NCI-H2227 treated with DMSO at 0.1 percent for 48 hours (cell line): ENCODE results near the gene DENND4B.
"Not testable (repeated sequence)": the region's sequence is repeated elsewhere in the genome, so short reads cannot be mapped to it uniquely, and the experiment has no call there.

Experiments
- DNase-seq: peaks from one replicate; lab custom pipeline; 2025; lab: John Stamatoyannopoulos, UW

DENND4B gene

GRCh38 chr1:153946622-153947241 lies at the start of gene DENND4B:
Gene DENND4B, minus strand, starts transcription at chr1:153946718. Its CDS starts 2,344 bp downstream, at chr1:153944374.
- DNase-seq: peak; percentile 74

- DNase-seq: no peak
These were observed 49.1 kb upstream of the DENND4B start for GRCh38 chr1:153995640-153996039.

GRCh38 chr1:153995202-153995601 lies 48.7 kb upstream of the DENND4B start:
- no peak for DNase-seq

- no peak for DNase-seq
These were observed 45.3 kb upstream of the DENND4B start for GRCh38 chr1:153991806-153992205.

GRCh38 chr1:153991151-153991630 lies 44.7 kb upstream of the DENND4B start:
- no peak for DNase-seq

- peak; percentile 98 for DNase-seq
These were observed 44.1 kb upstream of the DENND4B start, which contains the start of gene RPS27 for GRCh38 chr1:153990468-153991150. Gene RPS27, plus strand, starts transcription at chr1:153990762. Its CDS starts 35 bp downstream, at chr1:153990797.

- no peak for DNase-seq
These were observed 41.1 kb upstream of the DENND4B start for GRCh38 chr1:153987621-153988020.

- DNase-seq: peak; percentile 82
These were observed 39.6 kb upstream of the DENND4B start, which contains the start of gene RAB13 for GRCh38 chr1:153985941-153986761. Gene RAB13, minus strand, starts transcription at chr1:153986339. Its CDS starts 103 bp downstream, at chr1:153986236.

GRCh38 chr1:153985341-153985912 lies 38.9 kb upstream of the DENND4B start:
- no peak for DNase-seq

GRCh38 chr1:153984123-153984894 lies 37.8 kb upstream of the DENND4B start:
- DNase-seq: no peak

GRCh38 chr1:153981735-153982134 lies 35.2 kb upstream of the DENND4B start:
- DNase-seq: not testable (repeated sequence)

GRCh38 chr1:153979091-153979490 lies 32.6 kb upstream of the DENND4B start:
- DNase-seq: not testable (repeated sequence)

GRCh38 chr1:153978274-153978909 lies 31.9 kb upstream of the DENND4B start:
- DNase-seq: no peak

GRCh38 chr1:153977250-153978240 lies 31.0 kb upstream of the DENND4B start, which contains the start of gene JTB:
Gene JTB, minus strand, starts transcription at chr1:153977674. Its CDS starts 422 bp downstream, at chr1:153977252.
- peak; percentile 88 for DNase-seq

- no peak for DNase-seq
These were observed 30.3 kb upstream of the DENND4B start for GRCh38 chr1:153976819-153977249.

GRCh38 chr1:153973525-153973924 lies 27.0 kb upstream of the DENND4B start:
- no peak for DNase-seq

- no peak for DNase-seq
These were observed 26.6 kb upstream of the DENND4B start for GRCh38 chr1:153973071-153973470.

- no peak for DNase-seq
These were observed 23.8 kb upstream of the DENND4B start for GRCh38 chr1:153970346-153970745.

GRCh38 chr1:153968972-153969371 lies 22.5 kb upstream of the DENND4B start:
- no peak for DNase-seq
